Eye (tissue), 1 donor: ENCODE measurements around the gene PTBP1.
"Not testable (repeated sequence)": the region's sequence is repeated elsewhere in the genome, so short reads cannot be mapped to it uniquely, and the experiment has no call there.

Source experiments
- DNase-seq: peaks from one replicate; pipeline ENCODE4 v3.0.0-alpha.2; 2015

The PTBP1 gene

GRCh38 chr19:812049-812746 is 14.9 kb downstream of the PTBP1 start:
- DNase-seq = no peak

- no peak for DNase-seq
Measured at GRCh38 chr19:812747-813218, 15.5 kb downstream of the PTBP1 start.

- no peak for DNase-seq
Measured at GRCh38 chr19:813219-814151, 16.2 kb downstream of the PTBP1 start.

GRCh38 chr19:814152-815078 is 17.2 kb downstream of the PTBP1 start:
- DNase-seq = no peak

- no peak for DNase-seq
Measured at GRCh38 chr19:815079-815774, 18.0 kb downstream of the PTBP1 start.

GRCh38 chr19:815775-816499 is 18.7 kb downstream of the PTBP1 start:
- DNase-seq = no peak

GRCh38 chr19:816500-816857 is 19.2 kb downstream of the PTBP1 start:
- no peak for DNase-seq

GRCh38 chr19:820212-820611 is 23.0 kb downstream of the PTBP1 start:
- not testable (repeated sequence) for DNase-seq

GRCh38 chr19:821231-821824 is 24.1 kb downstream of the PTBP1 start:
- no peak for DNase-seq

GRCh38 chr19:821825-822503 is 24.7 kb downstream of the PTBP1 start, which contains the start of gene PLPPR3:
Gene PLPPR3 (minus strand): TSS chr19:821955. CDS start chr19:821559, 396 bp downstream.
- DNase-seq = peak; percentile 89

GRCh38 chr19:823565-824121 is 26.4 kb downstream of the PTBP1 start:
- no peak for DNase-seq

- DNase-seq = no peak
Measured at GRCh38 chr19:824885-825284, 27.6 kb downstream of the PTBP1 start.

- DNase-seq = no peak
Measured at GRCh38 chr19:825897-826644, 28.8 kb downstream of the PTBP1 start.

- no peak for DNase-seq
Measured at GRCh38 chr19:827314-827709, 30.1 kb downstream of the PTBP1 start.

GRCh38 chr19:827710-828321 is 30.6 kb downstream of the PTBP1 start, which contains the start of gene AZU1:
Gene AZU1 (plus strand): TSS chr19:827837. CDS start chr19:827847, 10 bp downstream.
- no peak for DNase-seq

GRCh38 chr19:829129-829758 is 32.0 kb downstream of the PTBP1 start:
- no peak for DNase-seq

- DNase-seq = no peak
Measured at GRCh38 chr19:831407-832369, 34.4 kb downstream of the PTBP1 start.
